Mesothelial cell of epicardium (in vitro differentiated cells): ENCODE data around the gene CEACAM19. TPM values are rescaled to one million over a fixed set of nuclear protein-coding genes. Genes with fewer than 3 reads are reported as not detected.

ENCODE experiments used
- DNase-seq, 2 experiments: peaks; one replicate each; pipeline ENCODE4 v3.0.0; 2021; ENCODE audit warnings: low spot score in 2 of 2; ENCODE audit not compliant: unreplicated experiment in 2 of 2
- H3K27ac Mint-ChIP-seq: 2 replicates; pipeline ENCODE4 v1.8.0; 2021; ENCODE audit warnings: mixed read lengths
- H3K27me3 Mint-ChIP-seq: 2 replicates; pipeline ENCODE4 v1.8.0; 2021; ENCODE audit warnings: low read depth, mixed read lengths
- H3K36me3 Mint-ChIP-seq: 2 replicates; pipeline ENCODE4 v1.8.0; 2021; ENCODE audit warnings: mixed read lengths
- H3K4me1 Mint-ChIP-seq: 2 replicates; pipeline ENCODE4 v1.8.0; 2021; ENCODE audit warnings: mixed read lengths
- H3K4me3 Mint-ChIP-seq: 2 replicates; pipeline ENCODE4 v1.8.0; 2021; ENCODE audit warnings: mild to moderate bottlenecking, moderate library complexity, mixed read lengths
- H3K9me3 Mint-ChIP-seq: 2 replicates; pipeline ENCODE4 v1.8.0; 2021; ENCODE audit warnings: mixed read lengths
- total RNA-seq: library from RNA; stranded (reverse); gene quantifications from 3 replicates; pipeline ENCODE4 v1.2.1, GENCODE V29; 2021
- TF ChIP-seq, protein P1 (sequence below): fragments of 200-600 bp; sonication (generic); IDR thresholded peaks from one replicate; pipeline ENCODE4 v1.5.0; 2021; ENCODE audit warnings: antibody characterized with exemption; ENCODE audit not compliant: unreplicated experiment

CEACAM19 gene
- total RNA-seq, 1 donor from 2014 or later, result 11.2 TPM

GRCh38 chr19:44687888-44688287 is 16.6 kb downstream of the CEACAM19 start:
- Mint-ChIP-seq H3K9me3 (no peaks in the 10 kb centered on the region), H3K27ac (no peak overlapping the region), H3K4me1 (peaks cover 7% of the 10 kb centered on the region), H3K27me3 (peaks cover 1% of the 10 kb centered on the region), H3K4me3 (no peak overlapping the region), H3K36me3 (no peaks in the 10 kb centered on the region)
- DNase-seq, result no peak
- TF ChIP-seq, protein P1, sequence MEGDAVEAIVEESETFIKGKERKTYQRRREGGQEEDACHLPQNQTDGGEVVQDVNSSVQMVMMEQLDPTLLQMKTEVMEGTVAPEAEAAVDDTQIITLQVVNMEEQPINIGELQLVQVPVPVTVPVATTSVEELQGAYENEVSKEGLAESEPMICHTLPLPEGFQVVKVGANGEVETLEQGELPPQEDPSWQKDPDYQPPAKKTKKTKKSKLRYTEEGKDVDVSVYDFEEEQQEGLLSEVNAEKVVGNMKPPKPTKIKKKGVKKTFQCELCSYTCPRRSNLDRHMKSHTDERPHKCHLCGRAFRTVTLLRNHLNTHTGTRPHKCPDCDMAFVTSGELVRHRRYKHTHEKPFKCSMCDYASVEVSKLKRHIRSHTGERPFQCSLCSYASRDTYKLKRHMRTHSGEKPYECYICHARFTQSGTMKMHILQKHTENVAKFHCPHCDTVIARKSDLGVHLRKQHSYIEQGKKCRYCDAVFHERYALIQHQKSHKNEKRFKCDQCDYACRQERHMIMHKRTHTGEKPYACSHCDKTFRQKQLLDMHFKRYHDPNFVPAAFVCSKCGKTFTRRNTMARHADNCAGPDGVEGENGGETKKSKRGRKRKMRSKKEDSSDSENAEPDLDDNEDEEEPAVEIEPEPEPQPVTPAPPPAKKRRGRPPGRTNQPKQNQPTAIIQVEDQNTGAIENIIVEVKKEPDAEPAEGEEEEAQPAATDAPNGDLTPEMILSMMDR, result no peak

DNA sequence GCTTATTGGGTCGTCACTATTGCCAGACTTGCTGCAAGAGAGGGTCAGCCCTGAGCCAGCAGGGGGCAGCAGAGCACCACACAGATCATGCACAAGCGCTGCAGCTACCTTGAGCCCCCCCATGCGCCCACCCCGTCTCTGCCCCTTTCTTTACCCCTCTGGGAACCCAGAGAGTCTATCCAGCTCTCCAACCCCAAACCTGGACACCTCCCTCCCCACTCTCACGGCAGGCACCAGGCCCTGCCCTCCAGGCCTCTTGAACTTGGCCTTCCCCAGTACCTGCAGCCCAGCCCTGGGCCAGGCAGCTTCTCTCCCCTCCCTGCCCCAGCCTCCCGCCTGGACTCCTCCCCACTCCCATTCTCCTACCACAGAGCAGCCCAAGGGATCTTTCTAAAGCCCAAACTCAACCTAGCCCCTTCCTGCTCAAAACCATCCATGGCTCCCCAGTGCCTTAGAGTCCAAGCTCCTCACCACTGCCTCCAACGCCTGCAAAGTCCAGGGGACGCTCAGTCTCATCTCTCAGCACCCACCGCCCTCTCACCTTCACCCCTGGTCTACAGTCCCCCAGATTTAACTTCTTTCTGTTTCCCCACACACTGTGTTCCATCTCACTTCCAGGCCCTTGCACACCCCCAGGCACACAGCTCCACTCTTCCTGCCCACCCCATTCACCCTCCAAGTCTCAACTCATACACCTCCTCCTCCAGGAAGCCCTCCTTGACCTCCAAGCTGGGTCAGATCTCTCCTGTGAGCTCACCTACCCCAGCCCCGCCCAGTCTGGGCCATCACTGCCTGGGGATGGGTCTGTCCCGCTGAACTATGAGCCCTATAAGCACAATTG is 18.2 kb downstream of the CEACAM19 start:
- Mint-ChIP-seq H3K36me3 (no peaks in the 10 kb centered on the region), H3K4me3 (peak overlapping the region; percentile 10), H3K9me3 (no peaks in the 10 kb centered on the region), H3K27ac (no peak overlapping the region), H3K27me3 (peaks cover 1% of the 10 kb centered on the region), H3K4me1 (peaks cover 7% of the 10 kb centered on the region)
- TF ChIP-seq, protein P1, result peak; percentile 89
- peak; percentile 71 to 87 for DNase-seq

DNA sequence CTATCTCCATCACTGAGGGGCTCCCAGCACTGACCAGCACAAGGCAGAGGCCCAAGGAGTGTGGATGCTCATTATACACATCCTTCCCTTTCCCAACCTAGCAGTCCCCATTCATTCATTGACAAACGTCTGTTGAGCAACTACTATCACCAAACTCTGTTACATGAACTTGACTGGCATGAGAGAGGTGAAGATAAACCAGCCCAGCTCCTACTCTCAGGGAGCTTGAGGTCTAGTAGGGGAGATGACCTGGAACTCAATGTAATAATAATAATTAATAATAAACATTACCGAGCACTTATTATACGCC is 18.8 kb downstream of the CEACAM19 start:
- H3K4me3 Mint-ChIP-seq, result no peak overlapping the region
- no peak overlapping the region for H3K27ac Mint-ChIP-seq
- TF ChIP-seq, protein P1, result no peak

GRCh38 chr19:44692379-44692721 is 21.1 kb downstream of the CEACAM19 start:
- H3K27me3 Mint-ChIP-seq, result peaks cover 1% of the 10 kb centered on the region
- H3K4me3 Mint-ChIP-seq, result no peak overlapping the region
- H3K36me3 Mint-ChIP-seq, result no peaks in the 10 kb centered on the region
- H3K9me3 Mint-ChIP-seq, result no peaks in the 10 kb centered on the region
- H3K27ac Mint-ChIP-seq, result no peak overlapping the region
- peaks cover 2% of the 10 kb centered on the region for H3K4me1 Mint-ChIP-seq
- DNase-seq, result no peak
- TF ChIP-seq, protein P1, result no peak

More for the DNA sequence above, 18.8 kb downstream of the CEACAM19 start:
- DNase-seq, result no peak
- peaks cover 1% of the 10 kb centered on the region for H3K27me3 Mint-ChIP-seq
- H3K4me1 Mint-ChIP-seq, result peaks cover 4% of the 10 kb centered on the region
- no peaks in the 10 kb centered on the region for H3K9me3 Mint-ChIP-seq
- no peaks in the 10 kb centered on the region for H3K36me3 Mint-ChIP-seq

DNA sequence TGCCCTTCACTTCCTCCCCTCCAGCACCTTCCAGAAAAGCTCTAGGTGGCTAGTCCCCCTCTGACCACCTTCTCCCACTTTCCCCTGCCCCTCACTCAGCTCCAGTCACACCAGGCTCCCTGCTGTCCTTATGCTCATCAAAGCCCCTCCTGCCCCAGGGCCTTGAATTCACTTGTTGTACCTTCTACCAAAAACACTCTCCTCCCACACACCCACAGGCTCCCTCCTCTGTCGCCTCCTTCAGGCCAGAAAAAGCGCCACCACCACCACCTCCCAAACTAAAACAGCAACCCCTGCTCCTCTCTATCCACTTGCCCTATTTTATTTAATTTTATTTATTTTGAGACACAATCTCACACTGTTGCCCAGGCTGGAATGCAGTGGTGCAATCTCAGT is 22.9 kb downstream of the CEACAM19 start:
- H3K27me3 Mint-ChIP-seq, result no peaks in the 10 kb centered on the region
- H3K27ac Mint-ChIP-seq, result no peak overlapping the region
- DNase-seq, result no peak
- H3K36me3 Mint-ChIP-seq, result no peaks in the 10 kb centered on the region
- TF ChIP-seq, protein P1, result peak; percentile 22
- H3K9me3 Mint-ChIP-seq, result no peaks in the 10 kb centered on the region
- no peak overlapping the region for H3K4me3 Mint-ChIP-seq
- H3K4me1 Mint-ChIP-seq, result peaks cover 2% of the 10 kb centered on the region
